Lower leg skin (tissue), 3 donors: ENCODE data around the gene ZNF165.
"Not testable (repeated sequence)": the region's sequence is repeated elsewhere in the genome, so short reads cannot be mapped to it uniquely, and the experiment has no call there.

Source experiments
- CTCF ChIP-seq, 3 donors: fragments of 450-650 bp; IDR thresholded peaks; one replicate each; pipeline ENCODE4 v1.5.1; 2016; ENCODE audit warnings: antibody characterized with exemption in 3 of 3, mild to moderate bottlenecking in 3 of 3, moderate library complexity in 2 of 3
- POLR2A ChIP-seq, 2 donors: fragments of 450-650 bp; IDR thresholded peaks; one replicate each; pipeline ENCODE4 v1.6.1; 2016 to 2017; ENCODE audit warnings: antibody characterized with exemption in 2 of 2, mild to moderate bottlenecking in 1 of 2, moderate library complexity in 1 of 2

GRCh38 chr6:28102699-28103098, 22.3 kb downstream of the ZNF165 start:
- not testable (repeated sequence) for TF ChIP-seq CTCF, POLR2A (IDR thresholded peaks at IDR 0.05)
